KG1 (cell line): ENCODE results near the gene SPATA6L.

ENCODE experiments used
- DNase-seq: peaks from one replicate; lab custom pipeline; 2025; lab: John Stamatoyannopoulos, UW

The SPATA6L gene

DNA sequence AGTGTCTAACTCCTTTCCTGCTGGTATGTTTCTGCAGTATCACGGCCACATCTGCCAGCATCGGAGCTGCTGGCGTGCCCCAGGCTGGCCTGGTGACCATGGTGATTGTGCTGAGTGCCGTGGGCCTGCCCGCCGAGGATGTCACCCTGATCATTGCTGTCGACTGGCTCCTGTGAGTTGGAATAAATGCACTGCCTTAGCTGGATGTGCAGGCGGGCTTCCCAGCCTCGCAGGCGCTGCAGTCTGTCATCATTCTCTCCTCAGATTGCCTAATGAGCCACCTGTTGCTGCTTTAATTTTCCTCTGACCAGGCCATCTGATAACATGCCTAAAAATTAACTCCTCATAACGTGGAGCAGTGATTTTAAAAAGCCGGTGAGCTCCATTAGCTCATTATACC is 83.3 kb downstream of the SPATA6L start:
- no peak for DNase-seq

DNA sequence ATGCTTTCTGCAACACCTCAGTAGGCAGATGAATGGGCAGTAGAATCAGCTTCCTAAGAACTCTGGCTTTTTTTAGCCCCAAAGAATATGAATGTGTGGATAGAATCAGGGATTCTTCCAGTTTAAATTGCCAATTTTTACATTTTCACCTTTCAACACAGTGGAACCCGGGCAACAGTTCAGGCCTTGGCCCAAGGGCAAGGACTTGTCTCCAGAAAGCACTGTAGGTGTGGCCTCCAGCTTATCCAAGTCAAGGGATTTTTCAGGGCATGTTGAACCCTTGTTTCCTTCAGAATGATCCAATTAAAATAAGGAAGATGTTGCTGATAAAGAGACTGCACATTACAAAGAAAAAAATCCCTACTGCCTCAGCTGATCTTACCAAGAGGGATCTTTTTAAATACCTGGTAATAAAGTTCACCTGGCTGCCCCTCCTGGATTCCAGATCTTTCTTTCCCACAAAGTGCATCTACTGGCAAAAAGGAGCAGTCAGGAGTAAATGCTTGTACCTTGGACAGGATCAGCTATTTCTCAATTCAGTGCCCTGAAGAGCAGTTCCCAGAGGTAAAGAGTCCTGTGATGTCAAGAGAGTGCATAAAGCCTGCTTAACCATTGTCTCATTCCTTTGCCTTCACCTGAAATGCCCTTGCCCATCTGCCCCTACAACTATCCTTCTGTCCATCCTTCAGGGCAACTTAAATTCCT is 84.3 kb downstream of the SPATA6L start:
- DNase-seq: no peak

DNA sequence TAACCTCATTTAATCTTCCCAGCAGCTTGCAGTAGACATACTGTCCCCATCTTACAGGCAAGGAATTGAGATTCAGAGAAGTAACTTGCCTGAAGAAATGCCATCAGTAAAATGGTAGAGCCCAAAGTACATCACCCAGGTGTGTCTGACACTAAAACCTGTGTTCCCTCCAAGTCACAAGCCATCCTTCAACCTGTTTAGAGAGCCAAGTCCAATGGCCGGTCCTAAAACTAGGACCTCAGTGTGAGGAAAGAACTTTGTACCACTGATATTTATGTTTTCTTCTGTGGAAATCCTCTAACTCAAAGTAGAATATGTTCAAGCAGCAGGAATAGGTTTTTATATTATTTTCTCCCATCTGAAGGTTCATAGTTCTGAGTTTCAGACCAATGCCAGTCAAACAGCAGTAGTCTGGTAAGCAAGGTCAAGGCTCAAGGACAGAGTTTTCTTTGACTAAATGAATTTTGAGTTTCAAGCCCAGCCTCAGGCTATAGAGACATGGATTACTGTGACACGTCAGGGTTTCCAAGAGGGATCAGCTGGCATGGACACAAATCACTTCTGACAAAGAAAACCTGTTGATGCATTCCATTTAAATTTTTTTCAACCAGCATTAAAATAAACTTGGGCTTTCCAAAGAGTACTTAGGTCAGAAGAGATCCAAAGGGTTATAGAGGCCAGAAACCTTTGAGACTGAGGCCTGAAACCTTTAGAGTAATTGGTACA is 85.1 kb downstream of the SPATA6L start:
- no peak for DNase-seq

DNA sequence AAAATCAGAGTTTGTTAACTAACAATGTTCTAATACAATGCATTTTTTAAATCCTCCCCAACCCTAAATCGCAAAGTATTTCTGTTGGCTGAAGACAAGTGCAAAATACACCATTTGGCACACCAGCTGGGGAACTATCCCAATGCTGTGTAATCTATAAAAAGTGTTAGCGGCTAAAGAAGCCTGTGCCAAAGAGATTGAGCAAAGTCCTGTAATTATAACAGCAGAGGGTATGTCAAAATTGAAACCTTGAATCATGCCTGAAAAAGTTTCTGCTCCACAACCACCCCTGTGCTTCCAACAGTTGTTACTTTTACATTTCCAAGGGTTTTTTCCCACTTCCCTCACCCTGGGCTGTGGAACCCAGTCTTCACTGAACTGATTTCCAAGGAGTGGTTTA is 87.3 kb downstream of the SPATA6L start:
- no peak for DNase-seq

DNA sequence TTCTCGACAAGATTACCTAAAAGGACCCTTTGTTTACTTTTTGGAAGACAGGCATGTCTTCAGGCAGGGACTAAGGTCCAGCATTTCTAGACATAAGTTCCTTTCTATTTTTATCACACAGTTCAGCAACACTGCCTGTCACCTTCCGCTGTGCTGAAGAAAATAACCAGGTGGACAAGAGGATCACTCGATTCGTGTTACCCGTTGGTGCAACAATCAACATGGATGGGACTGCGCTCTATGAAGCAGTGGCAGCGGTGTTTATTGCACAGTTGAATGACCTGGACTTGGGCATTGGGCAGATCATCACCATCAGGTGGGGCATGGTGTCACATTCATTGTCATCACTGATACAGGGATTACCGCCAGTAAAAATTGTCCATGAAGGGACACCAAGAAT is 89.8 kb downstream of the SPATA6L start:
- no peak for DNase-seq

DNA sequence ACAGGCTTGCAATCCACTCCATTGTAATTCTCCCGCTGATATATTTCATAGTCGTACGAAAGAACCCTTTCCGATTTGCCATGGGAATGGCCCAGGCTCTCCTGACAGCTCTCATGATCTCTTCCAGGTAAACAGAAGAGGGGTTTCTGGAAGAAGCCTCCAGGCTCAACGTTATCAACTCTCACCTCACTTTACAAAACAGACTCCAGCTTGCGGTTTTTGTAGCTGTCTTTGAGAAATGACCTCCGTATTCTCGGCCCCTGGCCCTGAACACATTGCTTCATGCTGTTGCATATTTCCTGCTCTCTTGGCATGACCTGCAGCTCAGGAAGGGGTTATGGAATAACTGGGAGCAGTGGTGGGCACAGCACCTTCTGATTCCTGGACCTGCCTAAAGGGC is 90.3 kb downstream of the SPATA6L start:
- DNase-seq: no peak

DNA sequence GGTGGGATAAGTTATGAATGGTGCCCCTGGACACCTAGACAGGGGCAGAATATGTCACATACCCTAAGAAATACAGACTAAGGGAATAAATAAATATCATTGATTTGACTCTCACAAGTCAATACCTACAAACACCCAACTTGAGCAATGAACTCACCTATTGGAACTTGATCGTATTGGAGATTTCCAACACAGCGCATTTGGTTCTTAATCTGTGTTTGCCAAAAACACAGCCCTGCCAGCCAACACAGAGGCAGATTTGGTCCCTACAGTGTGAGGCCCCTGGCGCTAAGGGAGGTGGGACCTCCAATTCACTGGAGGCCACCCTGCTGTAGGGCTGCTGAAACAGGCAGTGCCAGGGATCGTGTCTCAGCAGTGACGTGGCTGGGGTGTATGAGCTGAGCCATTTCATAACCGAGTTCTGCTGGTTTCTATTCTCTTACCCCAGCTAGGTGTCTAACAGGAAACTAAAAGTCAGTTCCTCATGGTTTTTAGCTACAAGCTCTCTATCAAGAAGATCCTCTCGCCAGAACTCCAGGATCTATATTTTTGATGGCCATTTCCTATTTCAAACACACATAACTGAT is 91.5 kb downstream of the SPATA6L start:
- no peak for DNase-seq

DNA sequence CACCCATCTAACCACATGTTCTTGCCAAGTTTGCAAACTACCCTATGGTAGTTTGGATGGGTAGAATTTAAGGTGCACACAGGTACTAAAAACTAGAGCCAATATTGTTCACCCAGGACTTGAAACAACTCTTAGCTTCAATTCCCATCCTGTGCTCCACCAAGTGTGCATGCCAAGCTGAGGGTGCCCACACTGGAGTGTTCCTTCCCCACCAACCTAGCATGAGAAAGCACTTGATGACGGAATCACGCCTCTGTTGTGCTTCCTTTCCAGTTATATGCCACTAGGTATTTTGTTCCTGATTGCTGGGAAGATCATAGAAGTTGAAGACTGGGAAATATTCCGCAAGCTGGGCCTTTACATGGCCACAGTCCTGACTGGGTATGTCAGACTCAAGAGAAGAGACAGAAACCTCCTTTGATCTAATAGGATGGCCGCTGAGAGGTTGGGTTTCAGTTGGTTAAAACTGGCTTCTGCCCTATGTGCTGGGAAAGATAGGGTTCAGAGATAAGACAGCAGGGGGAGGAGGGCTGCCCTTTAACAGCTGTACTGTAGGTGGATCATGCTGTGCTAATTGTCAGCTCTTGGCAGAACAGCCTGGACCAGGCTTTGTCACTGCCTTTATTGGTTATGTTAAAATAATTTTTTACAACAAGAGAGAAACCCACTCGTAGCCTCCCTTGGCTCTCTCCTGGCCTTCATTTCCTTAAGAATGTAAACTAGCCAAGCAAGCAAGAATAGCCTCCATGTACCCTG is 92.5 kb downstream of the SPATA6L start:
- DNase-seq: no peak

DNA sequence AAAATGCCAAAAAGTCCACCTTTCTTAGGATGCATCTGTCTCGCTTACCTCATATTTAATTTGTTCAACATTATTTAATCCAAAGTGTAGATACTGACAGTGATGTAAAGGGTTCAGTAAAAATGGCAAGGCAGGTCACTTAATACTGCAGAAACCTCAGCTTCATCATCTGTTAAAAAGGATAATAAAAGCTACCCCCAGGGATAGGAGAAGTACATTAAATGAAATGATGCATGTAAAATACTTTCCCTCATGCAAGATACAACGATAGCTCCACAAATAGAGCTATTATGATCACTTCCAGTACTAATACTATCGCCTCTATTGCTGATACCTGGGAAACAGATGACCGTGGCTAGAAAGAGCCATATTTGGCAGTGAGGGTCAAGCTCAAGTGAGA is 93.1 kb downstream of the SPATA6L start:
- no peak for DNase-seq

DNA sequence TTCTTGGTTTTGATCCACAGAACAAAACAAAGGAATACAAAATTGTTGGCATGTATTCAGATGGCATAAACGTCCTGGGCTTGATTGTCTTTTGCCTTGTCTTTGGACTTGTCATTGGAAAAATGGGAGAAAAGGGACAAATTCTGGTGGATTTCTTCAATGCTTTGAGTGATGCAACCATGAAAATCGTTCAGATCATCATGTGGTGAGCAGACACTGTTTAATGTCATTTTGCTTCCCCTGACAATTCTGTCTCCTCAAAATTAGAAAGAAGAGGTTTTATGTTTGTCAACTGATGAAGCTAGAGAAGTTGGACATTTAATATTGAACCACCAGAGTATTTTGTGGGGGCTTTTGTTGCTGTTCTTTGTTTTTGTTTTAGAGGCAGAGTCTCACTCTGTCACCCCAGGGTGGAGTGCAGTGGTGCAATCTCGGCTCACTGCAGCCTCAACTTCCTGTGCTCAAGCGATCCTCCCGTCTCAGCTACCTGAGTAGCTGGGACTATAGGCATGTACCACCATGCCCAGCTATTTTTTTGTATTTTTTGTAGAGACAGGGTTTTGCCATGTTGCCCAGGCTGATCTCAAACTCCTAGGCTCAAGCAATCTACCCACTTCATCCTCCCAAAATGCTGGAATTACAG is 94.0 kb downstream of the SPATA6L start:
- DNase-seq: no peak

DNA sequence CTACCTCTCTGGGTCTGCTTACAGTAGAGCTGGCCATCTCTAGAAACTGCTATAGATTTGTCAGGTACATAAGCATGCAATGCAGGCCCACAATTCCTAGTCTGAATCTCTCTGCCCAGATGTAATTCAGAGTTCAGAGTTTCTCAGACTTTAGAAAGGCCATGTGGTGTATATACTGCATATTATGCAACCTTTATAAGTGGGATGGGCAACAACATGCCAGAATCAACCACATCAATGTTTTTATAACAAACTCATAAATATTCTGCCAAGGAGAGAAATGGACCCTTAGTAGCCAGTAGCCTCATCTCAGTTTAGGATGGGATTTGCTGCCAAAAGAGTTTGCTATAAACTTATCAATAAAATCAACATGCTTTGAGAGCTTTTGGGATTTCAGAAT is 97.2 kb downstream of the SPATA6L start:
- no peak for DNase-seq

DNA sequence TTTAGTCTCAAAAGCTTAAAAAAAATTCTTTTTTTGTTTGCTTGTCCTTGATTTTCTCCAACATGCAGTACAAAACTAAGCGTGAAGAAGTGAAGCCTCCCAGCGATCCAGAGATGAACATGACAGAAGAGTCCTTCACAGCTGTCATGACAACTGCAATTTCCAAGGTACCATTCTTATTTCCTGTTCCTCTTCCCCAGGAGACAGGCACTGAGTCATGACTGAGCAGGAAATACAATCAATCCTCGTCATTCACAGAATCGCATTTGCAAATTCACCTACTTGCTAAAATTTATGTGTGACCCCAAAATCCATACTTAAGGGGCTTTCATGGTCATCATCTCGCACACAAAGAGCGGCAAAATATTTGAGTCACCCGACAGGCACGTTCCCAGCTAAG is 98.7 kb downstream of the SPATA6L start:
- no peak for DNase-seq

DNA sequence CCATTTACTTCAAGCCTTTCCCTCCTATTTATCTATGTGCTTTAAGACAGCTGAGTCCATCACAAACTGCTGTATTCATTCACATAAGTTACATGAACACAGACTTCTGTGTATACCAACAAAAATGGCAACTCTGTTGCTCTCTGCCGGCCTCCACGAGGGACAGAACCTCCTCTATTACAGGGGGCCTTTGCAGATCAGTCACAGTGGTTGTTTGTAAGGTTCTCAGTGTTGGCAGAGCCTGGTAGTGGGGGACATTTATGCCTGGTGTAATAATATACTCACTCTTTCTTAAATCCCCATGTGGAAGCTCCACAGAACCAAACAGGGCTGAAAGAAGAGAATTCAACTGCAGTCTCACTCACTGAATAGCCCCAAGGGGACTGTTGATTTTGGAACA is 99.5 kb downstream of the SPATA6L start:
- no peak for DNase-seq

DNA sequence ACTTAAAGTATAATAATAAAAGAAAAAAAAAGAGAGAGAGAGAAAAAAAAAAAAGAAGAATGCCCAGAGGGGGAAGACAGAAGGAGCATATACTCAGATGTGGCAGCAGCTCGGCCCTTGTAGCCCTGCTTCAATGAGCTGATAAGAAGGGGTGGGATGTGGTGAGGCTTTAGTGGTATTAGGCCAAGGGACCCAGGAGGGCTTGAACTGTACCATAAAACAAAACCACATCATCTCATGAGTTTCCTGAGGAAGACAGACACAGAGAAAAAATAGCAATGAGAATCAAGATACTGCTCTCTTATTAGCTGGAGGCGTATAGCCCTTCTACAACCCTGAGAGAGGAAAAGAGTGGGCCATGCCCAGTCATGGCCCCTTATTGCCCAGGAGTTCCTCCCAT is 103.2 kb downstream of the SPATA6L start:
- DNase-seq: no peak

DNA sequence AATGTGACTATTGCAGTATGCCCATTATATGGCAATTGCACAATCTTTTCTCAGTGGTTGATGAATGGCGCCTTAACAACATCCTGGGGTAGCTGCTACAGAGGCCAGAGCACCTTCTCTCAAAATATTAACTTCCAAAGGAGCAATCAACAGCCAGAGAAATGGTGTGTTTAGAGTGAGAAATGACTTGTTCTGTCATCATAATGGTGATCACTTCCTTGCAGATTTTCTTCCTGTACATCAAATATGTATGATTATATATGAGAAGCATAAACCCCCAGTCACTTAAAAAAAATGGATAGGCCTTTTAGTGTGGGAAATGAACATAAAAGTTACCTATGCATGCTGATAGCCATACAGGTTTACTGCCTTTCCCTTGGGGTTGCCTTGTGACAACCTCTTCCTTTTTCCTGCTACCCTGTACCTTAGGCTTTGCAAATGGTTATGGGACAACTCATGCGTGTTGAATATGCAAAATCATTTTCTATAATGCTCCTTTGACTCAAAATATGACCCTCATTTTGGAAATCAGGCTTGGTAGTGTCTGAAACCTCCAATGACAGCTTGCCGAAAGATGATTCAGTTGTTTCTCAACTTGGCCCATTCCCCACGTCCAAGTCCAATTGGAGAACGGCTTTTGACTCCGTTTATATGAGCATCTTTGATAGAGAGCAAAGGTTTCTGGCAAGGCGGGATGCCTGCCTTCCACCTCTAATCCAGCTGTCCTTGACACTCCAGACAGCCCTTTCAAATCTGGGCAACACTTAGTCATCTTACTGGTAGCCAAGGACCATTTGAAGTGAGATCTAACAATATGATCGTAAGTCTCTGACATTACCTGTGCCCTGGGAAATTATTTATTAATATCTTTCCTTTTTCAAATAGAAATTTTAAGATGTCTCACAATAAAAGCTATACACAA is 106.8 kb downstream of the SPATA6L start:
- DNase-seq: no peak

DNA sequence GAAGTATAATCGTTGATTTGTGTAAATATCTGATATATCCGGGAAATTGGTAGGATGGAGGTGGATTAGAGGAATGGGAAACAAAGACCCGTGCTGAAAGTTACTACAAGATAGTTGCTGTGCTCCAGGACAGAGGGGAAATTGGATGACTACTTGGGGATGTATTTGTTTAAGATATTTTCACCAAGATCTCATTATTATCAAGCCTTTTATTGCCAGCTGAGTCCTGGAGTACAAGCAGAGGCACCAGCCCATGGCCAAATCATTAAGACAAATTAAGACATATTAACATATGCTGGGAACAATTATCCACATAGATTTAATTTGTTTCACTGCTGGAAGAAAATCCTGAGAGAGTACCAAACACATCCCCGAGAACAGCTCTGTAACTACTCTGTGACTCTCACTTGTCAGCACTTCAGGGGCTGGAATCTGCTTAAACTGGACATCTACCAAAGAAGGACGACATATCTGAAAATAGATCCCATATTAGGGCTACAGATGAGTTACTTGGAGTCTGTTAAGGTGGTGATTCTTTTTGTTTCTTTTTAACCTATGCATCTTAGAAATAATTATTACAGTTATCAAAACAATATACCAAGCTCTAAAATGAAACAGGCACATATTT is 107.8 kb downstream of the SPATA6L start:
- DNase-seq: no peak

DNA sequence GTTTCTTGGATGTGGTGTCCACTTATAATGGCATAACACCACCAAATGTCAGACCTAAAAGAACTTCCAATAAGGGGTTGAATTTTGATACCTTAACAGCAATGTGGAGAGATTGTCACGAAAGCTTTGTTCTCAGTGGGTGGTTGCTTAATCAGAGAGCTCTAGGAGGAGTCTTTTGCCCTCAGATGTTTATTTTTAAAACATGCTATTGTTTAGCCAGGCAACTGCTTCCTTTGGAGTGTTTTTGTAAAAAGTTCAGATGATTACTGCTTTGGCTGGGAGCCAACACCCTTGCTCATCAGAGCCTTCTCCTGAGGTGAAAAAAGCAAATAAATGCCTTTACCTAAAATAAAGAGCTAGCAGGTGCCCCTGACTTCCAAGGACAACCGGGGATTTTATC is 111.0 kb downstream of the SPATA6L start:
- DNase-seq: no peak

DNA sequence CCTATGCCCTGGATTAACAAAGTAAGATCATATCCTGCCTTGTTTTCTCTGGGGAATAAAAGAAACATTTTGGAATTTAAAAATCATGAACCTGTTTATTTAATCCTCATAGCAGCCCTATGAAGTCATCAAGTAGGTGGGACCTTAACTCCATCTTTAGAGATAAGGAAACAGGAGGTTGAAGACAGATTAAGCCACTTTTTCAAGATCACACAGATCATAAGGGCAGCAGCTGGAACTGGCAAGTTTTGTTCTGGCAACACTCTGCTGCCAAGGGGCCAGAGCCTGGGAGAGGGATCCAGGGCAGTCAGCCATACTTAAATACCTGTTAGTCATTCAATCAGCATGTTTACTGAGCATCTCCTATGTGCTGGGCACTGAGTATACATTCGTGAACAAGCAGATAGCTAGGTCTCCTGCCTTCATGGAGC is 112.3 kb downstream of the SPATA6L start:
- DNase-seq: no peak

DNA sequence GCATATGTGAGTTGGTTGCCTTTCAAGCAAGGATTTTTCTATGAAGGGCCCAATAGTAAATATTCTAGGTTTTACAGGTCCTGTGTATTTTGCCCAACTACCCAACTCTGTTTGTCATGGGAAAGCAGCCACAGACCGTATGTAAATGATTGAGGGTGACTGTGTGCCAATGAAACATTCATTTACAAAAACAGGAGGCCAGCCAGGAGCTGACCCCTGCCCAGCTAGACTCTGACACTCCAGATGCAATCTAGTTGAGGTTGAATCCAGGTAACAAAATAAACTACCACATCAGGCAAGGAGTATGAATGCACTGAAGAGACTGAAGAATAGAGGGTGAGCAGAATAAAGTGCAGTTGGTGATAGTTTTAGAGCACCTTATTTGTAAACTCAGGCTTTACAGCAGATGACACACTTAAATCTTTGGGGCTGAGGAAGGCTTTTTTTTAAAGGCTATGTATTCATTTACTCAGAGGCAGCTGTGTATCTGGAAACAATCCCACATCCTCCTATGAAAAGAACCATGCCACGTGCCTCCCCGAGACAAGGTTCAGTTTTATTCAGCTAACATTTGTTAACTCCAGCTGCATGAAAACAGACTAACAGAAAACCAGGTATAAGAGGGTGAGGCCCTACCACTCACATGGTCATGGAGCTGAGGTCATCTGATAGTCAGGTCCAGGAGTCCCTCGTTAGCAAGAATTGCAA is 115.3 kb downstream of the SPATA6L start:
- DNase-seq: no peak

DNA sequence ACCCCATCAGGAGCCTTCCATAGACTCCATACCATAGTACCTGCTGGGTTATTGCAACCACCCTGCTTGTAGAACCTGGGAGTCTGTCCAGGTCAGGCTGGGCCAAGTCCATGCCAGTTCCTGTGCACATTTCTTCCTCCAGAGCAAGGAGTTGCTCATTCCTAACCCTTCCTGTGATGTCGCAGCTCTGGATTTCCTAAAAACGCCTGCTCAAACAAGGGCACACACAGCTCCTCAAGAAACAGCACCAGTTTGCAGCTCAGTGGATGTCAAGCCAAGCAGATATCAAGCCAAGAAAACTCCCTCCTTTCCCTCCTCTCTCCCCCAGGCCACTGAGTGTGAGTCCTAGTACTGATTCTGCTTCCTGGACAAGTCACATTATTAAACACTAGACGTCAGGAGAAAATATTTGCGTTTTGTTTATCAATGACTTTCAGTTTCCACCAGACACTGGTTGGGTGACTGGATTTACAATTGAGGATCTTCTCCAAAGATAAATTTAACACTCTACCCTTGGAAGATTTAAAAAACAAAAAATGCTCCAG is 116.5 kb downstream of the SPATA6L start:
- no peak for DNase-seq
